ENCODE data around the gene WASL.

WASL gene

DNA sequence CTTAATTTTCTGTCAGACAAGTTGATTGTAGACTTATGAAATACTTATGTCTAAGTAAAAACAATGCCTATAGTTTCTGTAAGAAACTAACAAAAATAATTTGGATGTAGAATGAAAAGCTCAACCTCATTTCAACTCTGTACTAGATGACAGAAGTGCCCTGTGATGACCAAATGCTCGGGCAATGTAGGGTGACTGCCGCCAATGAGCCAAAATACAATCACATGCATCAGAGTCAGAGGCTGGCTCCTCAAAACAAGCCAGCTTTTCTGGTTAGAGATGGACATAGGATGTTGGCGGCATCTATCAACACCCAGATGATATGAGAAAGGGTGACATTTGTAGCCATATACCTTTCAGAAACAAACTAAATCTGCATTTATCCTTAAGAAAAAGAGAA lies 69.2 kb downstream of the WASL start:
- H3K27me3 ChIP-seq (ENCODE audit: insufficient read depth, low read length), result no peaks in the 10 kb centered on the region
- H3K36me3 ChIP-seq (ENCODE audit: control insufficient read depth in 1 of 2, insufficient read depth in 2 of 2, low read length in 2 of 2), result no peaks in the 10 kb centered on the region
- H2BK12ac ChIP-seq (ENCODE audit: low read length), result no peak overlapping the region
- no peak overlapping the region for H2AK5ac ChIP-seq (ENCODE audit: low read length)
- no peak overlapping the region for H3K14ac ChIP-seq (ENCODE audit: low read length)
- no CpG with 5 or more reads among the region's 3 CpGs for WGBS (ENCODE audit: extremely low coverage, insufficient coverage, insufficient read length)
- no peak overlapping the region for H2AFZ ChIP-seq (ENCODE audit: insufficient read depth, low read length, poor library complexity)
- no peak for DNase-seq
- H3K9me3 ChIP-seq (ENCODE audit: insufficient read depth, low read depth, low read length), result no peaks in the 10 kb centered on the region
- H3K9ac ChIP-seq (ENCODE audit: low read length), result no peak overlapping the region
- peaks cover 2% of the 10 kb centered on the region for H3K79me1 ChIP-seq (ENCODE audit: low read length)
- no peaks in the 10 kb centered on the region for H3K79me2 ChIP-seq (ENCODE audit: control insufficient read depth, insufficient read depth, low read length, poor library complexity)
- H4K12ac ChIP-seq (ENCODE audit: low read depth, low read length), result no peak overlapping the region
- no peak overlapping the region for H2BK120ac ChIP-seq (ENCODE audit: insufficient read depth, low read length, poor library complexity)
- no peak overlapping the region for H2BK5ac ChIP-seq (ENCODE audit: low read depth, low read length, poor library complexity)
- H3K4me1 ChIP-seq (ENCODE audit: control insufficient read depth in 1 of 2, insufficient read depth in 2 of 2, low read length in 2 of 2), result peaks cover 0 to 2% of the 10 kb centered on the region in 2 experiments
- no peak overlapping the region for H3K4me3 ChIP-seq (ENCODE audit: low read depth, low read length)
- H3K27ac ChIP-seq (ENCODE audit: low read depth, low read length), result no peak overlapping the region
- no peak overlapping the region for H3K4me2 ChIP-seq (ENCODE audit: low read length)
- H3K23ac ChIP-seq (ENCODE audit: low read length), result no peak overlapping the region
- no peak overlapping the region for H4K8ac ChIP-seq (ENCODE audit: low read depth, low read length)
- no peak overlapping the region for H3K18ac ChIP-seq (ENCODE audit: low read length)
- no peak overlapping the region for H4K91ac ChIP-seq (ENCODE audit: low read depth, low read length)
- H3K4ac ChIP-seq (ENCODE audit: low read depth, low read length), result no peak overlapping the region

DNA sequence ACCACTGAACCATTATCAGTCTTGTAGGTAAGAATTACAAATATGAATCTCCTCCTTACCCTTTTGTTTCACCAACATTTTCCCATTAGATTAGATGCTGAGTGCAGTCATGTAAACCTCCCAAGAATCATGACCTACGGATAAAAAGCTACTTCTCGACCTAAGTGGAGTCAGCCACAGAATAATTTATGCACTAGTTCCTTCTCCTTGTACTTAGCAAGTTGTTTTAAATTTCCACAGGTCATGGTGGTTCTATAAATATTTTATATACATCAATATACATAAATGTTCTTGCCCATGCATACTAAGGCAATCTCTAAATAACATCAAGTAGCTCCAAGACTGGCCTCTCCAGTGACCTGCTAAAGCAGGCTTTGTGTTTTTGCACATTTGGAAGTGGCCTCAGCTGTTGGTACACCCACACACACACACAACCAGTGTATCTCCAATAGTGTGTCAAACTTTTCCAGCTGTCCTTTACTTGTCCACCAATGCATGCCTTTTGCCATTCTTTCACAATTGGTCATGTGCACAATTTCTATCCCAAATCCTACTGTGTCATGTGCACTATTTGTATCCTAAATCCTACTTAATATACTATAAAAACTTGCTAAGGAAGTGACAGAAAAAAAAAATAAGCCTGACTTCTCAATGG lies 71.6 kb downstream of the WASL start:
- no peak overlapping the region for H3K4me2 ChIP-seq (ENCODE audit: low read length)
- H2BK120ac ChIP-seq (ENCODE audit: insufficient read depth, low read length, poor library complexity), result no peak overlapping the region

DNA sequence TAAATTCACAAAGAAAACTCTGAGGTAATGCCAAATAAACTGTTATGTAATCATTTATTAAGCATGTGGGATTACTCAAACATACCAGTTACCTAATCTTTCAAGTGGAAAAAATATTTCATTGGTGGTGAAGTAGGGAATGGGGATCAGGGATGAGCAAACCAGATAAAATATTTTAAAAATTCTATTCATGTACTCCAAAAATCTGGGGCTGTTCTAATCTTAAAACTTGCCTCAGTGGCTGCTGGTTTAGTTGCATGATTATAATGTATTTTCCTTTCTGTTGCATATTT lies 73.7 kb downstream of the WASL start:
- peaks cover 3% of the 10 kb centered on the region in 2 experiments for H3K4me1 ChIP-seq (ENCODE audit: control insufficient read depth in 1 of 2, insufficient read depth in 2 of 2, low read length in 2 of 2)
- H3K27ac ChIP-seq (ENCODE audit: low read depth, low read length), result no peak overlapping the region
- no peak overlapping the region for H4K12ac ChIP-seq (ENCODE audit: low read depth, low read length)
- H3K4me2 ChIP-seq (ENCODE audit: low read length), result no peak overlapping the region
- no peak overlapping the region for H2BK12ac ChIP-seq (ENCODE audit: low read length)
- H2BK5ac ChIP-seq (ENCODE audit: low read depth, low read length, poor library complexity), result no peak overlapping the region
- DNase-seq, result peak in 1 of 2 donors; percentile 66
- H3K14ac ChIP-seq (ENCODE audit: low read length), result no peak overlapping the region
- H3K18ac ChIP-seq (ENCODE audit: low read length), result no peak overlapping the region
- no peak overlapping the region for H2AK5ac ChIP-seq (ENCODE audit: low read length)
- no peaks in the 10 kb centered on the region for H3K79me2 ChIP-seq (ENCODE audit: control insufficient read depth, insufficient read depth, low read length, poor library complexity)
- peaks cover 1% of the 10 kb centered on the region for H3K9me3 ChIP-seq (ENCODE audit: insufficient read depth, low read depth, low read length)
- no peak overlapping the region for H3K23ac ChIP-seq (ENCODE audit: low read length)
- H3K9ac ChIP-seq (ENCODE audit: low read length), result no peak overlapping the region
- H4K8ac ChIP-seq (ENCODE audit: low read depth, low read length), result no peak overlapping the region
- no peak overlapping the region for H3K4ac ChIP-seq (ENCODE audit: low read depth, low read length)
- no peak overlapping the region for H2AFZ ChIP-seq (ENCODE audit: insufficient read depth, low read length, poor library complexity)
- no peaks in the 10 kb centered on the region for H3K27me3 ChIP-seq (ENCODE audit: insufficient read depth, low read length)
- H3K36me3 ChIP-seq (ENCODE audit: control insufficient read depth in 1 of 2, insufficient read depth in 2 of 2, low read length in 2 of 2), result no peaks in the 10 kb centered on the region
- no peak overlapping the region for H3K4me3 ChIP-seq (ENCODE audit: low read depth, low read length)
- H3K79me1 ChIP-seq (ENCODE audit: low read length), result peaks cover 2% of the 10 kb centered on the region
- H4K91ac ChIP-seq (ENCODE audit: low read depth, low read length), result no peak overlapping the region
- no peak overlapping the region for H2BK120ac ChIP-seq (ENCODE audit: insufficient read depth, low read length, poor library complexity)

More for the DNA sequence above, 71.6 kb downstream of the WASL start:
- Histone ChIP-seq H3K36me3 (ENCODE audit: control insufficient read depth in 1 of 2, insufficient read depth in 2 of 2, low read length in 2 of 2) (no peaks in the 10 kb centered on the region), H3K9me3 (ENCODE audit: insufficient read depth, low read depth, low read length) (peaks cover 1% of the 10 kb centered on the region), H4K8ac (ENCODE audit: low read depth, low read length) (no peak overlapping the region), H3K4me3 (ENCODE audit: low read depth, low read length) (no peak overlapping the region), H3K79me2 (ENCODE audit: control insufficient read depth, insufficient read depth, low read length, poor library complexity) (no peaks in the 10 kb centered on the region), H3K79me1 (ENCODE audit: low read length) (peaks cover 2% of the 10 kb centered on the region), H2BK5ac (ENCODE audit: low read depth, low read length, poor library complexity) (no peak overlapping the region), H3K9ac (ENCODE audit: low read length) (no peak overlapping the region), H2AK5ac (ENCODE audit: low read length) (no peak overlapping the region), H3K4ac (ENCODE audit: low read depth, low read length) (no peak overlapping the region), H3K27me3 (ENCODE audit: insufficient read depth, low read length) (no peaks in the 10 kb centered on the region), H2AFZ (ENCODE audit: insufficient read depth, low read length, poor library complexity) (no peak overlapping the region), H3K23ac (ENCODE audit: low read length) (no peak overlapping the region), H3K4me1 (ENCODE audit: control insufficient read depth in 1 of 2, insufficient read depth in 2 of 2, low read length in 2 of 2) (peaks cover 3 to 4% of the 10 kb centered on the region in 2 experiments), H4K91ac (ENCODE audit: low read depth, low read length) (no peak overlapping the region), H3K27ac (ENCODE audit: low read depth, low read length) (no peak overlapping the region), H4K12ac (ENCODE audit: low read depth, low read length) (no peak overlapping the region), H2BK12ac (ENCODE audit: low read length) (no peak overlapping the region), H3K14ac (ENCODE audit: low read length) (no peak overlapping the region), H3K18ac (ENCODE audit: low read length) (no peak overlapping the region)
- no peak for DNase-seq
- whole genome bisulfite sequencing (ENCODE audit: extremely low coverage, insufficient coverage, insufficient read length), result no CpG with 5 or more reads among the region's 2 CpGs

DNA sequence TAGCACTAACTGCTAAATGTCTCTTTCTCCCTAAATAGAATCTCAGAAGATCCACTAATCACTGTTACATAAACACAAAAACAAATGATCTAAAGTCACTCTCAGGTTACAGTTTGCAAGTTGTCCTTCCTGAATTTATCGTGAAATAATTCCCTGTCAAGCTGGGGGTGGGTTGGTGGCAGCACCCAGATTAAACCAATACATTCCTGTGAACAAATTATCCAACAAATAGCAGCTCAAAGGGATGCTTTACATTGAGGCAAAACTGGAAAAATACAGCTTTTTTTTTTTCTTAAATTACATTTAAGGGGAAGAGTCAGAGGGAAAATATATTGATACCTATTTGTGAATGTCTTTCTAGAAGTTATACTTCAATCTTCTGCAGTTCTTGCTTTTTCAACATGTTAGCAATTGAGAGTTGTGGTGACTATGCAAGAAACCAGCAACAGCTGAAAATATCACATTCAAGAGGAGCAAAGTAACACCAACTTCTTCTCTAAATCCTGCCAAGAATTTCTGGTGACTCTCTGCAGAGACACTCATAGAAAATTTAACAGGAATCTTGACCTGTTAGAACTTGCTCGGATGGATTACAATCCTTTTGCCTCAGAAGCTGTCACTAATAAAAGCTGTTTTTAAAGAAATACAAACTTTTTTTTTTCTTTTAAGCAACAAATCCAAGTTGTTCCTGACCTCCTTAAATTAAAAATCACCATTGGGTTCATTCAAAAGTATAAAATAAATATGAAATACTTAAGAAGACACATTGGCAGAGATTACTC lies 74.2 kb downstream of the WASL start:
- Histone ChIP-seq H3K23ac (ENCODE audit: low read length) (no peak overlapping the region), H2BK5ac (ENCODE audit: low read depth, low read length, poor library complexity) (no peak overlapping the region), H3K9me3 (ENCODE audit: insufficient read depth, low read depth, low read length) (peaks cover 1% of the 10 kb centered on the region), H3K79me1 (ENCODE audit: low read length) (peaks cover 2% of the 10 kb centered on the region), H3K4me1 (ENCODE audit: control insufficient read depth in 1 of 2, insufficient read depth in 2 of 2, low read length in 2 of 2) (peaks cover 3% of the 10 kb centered on the region in 2 experiments), H2BK120ac (ENCODE audit: insufficient read depth, low read length, poor library complexity) (no peak overlapping the region), H2AFZ (ENCODE audit: insufficient read depth, low read length, poor library complexity) (no peak overlapping the region), H4K12ac (ENCODE audit: low read depth, low read length) (no peak overlapping the region), H3K4me3 (ENCODE audit: low read depth, low read length) (no peak overlapping the region), H2BK12ac (ENCODE audit: low read length) (no peak overlapping the region), H2AK5ac (ENCODE audit: low read length) (no peak overlapping the region), H3K4me2 (ENCODE audit: low read length) (no peak overlapping the region), H3K79me2 (ENCODE audit: control insufficient read depth, insufficient read depth, low read length, poor library complexity) (no peaks in the 10 kb centered on the region), H3K14ac (ENCODE audit: low read length) (no peak overlapping the region), H4K91ac (ENCODE audit: low read depth, low read length) (no peak overlapping the region), H3K27me3 (ENCODE audit: insufficient read depth, low read length) (no peaks in the 10 kb centered on the region), H3K36me3 (ENCODE audit: control insufficient read depth in 1 of 2, insufficient read depth in 2 of 2, low read length in 2 of 2) (no peaks in the 10 kb centered on the region), H3K27ac (ENCODE audit: low read depth, low read length) (peak overlapping the region; percentile 55), H3K9ac (ENCODE audit: low read length) (no peak overlapping the region), H4K8ac (ENCODE audit: low read depth, low read length) (no peak overlapping the region), H3K18ac (ENCODE audit: low read length) (no peak overlapping the region), H3K4ac (ENCODE audit: low read depth, low read length) (no peak overlapping the region)
- no CpG with 5 or more reads among the region's 2 CpGs for WGBS (ENCODE audit: extremely low coverage, insufficient coverage, insufficient read length)
- DNase-seq, result peak in 1 of 2 donors; percentile 64
